HG02642 (cell line): ENCODE measurements around the gene DPY19L1.
"Not testable (repeated sequence)": the region's sequence is repeated elsewhere in the genome, so short reads cannot be mapped to it uniquely, and the experiment has no call there.

Source experiments
- ATAC-seq: cut with Tn5 transposase; IDR thresholded peaks from one replicate; pipeline ENCODE4 v1.9.1; 2021; ENCODE audit warnings: mild to moderate bottlenecking; ENCODE audit not compliant: unreplicated experiment, poor library complexity

Gene DPY19L1

GRCh38 chr7:35036361-35037171 is 719 bp downstream of the DPY19L1 start:
- peak; percentile 23 for ATAC-seq

DNA sequence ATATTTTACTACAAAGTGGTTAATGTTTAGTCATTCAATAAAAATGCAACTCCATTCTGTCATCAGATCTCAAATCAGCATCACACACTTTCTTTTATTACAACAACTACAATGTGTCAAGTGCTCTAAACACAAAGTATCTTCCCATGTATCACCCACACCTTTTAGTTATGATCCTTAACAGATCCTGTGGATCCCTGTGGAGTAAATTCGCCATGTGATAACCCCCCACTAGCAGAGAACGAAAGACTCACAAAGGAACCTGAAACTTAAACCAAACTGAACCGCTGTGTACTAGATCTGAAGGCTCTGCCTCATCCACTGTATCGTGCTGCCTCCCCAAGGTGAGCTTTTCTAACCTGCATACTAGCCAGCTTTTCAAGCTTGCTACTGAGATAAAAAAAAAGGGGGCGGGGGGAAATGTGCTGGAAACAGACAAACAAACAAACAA is 1.7 kb downstream of the DPY19L1 start:
- no peak for ATAC-seq

GRCh38 chr7:35032166-35032565 is 5.1 kb downstream of the DPY19L1 start:
- ATAC-seq, result no peak

GRCh38 chr7:35030848-35031247 is 6.4 kb downstream of the DPY19L1 start:
- no peak for ATAC-seq

- no peak for ATAC-seq
These were observed 8.0 kb downstream of the DPY19L1 start for GRCh38 chr7:35029311-35029710.

GRCh38 chr7:35026150-35026549 is 11.1 kb downstream of the DPY19L1 start:
- no peak for ATAC-seq

DNA sequence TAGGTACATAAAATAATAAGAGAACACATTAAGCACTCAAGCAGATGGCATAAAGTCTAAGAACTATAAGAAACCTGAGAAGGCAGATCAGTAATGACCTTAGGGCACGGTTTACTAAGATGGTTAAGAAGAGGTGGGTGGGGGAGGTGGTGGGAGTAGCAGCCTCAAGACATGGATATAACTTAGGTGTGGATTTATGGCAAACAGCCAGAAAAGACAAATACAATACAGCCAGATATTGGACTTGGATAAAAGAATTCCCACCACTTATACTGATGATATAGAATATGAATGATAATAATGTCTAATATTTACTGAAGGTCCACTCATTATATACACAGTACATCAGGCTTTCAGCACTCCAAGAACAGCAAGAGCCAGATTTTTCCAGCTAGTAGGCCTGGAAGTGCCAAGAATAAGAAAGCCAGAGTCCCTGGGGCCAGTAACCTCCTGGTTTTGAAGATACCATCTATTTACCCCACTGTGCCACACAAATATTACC is 11.9 kb downstream of the DPY19L1 start:
- ATAC-seq, result no peak

DNA sequence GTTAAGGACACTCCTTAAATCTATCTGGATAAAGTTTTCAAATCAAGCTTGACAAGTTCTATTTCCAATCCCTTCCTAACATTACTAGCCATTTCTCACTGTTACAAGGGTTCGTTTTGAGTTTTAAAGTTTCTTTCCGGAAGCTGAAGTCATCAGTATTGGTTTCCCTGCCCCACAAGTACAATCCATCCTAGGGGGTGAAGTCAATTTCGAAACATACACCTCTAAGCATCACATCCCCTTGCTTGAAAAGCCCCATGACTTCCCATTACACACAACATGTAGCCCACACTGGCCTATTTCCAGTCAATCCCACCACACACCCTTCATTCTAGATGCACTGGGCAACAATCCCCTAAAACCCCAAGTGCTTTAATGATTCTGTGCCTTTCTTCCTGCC is 13.0 kb downstream of the DPY19L1 start:
- no peak for ATAC-seq

DNA sequence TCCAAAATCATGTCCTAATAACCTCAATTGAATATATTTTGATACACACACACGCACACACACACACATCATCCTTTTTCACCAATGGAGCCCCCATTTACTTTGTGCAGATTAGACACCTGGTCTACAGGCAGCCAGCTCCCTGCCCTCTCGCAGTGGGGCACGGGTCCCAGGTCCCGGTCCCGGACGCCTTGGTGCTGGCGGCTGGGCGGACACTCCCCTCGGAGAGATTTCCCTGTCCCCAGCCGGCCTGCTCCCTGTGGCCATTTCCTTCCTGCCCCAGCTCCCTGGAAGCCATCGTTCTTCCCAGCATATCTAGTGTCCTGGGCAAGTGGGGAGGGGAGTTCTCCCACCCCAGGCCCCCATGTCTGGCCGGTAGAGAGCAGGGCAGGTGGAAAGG is 14.6 kb downstream of the DPY19L1 start:
- ATAC-seq, result no peak

DNA sequence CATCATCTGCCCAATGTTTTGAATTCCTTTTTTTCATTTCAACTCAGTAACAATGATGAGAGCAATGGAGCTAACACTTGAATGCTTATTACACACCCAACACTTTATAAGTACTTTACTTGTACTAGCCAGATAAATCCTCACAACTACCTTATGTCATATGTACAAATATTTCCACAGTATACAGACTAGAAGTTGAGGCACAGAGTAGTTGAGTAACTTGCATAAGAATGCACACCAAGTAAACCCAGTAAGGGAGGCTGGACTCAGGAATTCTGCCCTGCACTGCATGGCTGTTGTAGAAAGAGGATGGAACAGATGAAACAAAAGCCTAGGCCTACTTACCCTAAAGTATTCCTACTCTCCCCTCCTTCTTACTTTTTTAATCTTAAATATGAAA is 15.8 kb downstream of the DPY19L1 start:
- ATAC-seq, result no peak

DNA sequence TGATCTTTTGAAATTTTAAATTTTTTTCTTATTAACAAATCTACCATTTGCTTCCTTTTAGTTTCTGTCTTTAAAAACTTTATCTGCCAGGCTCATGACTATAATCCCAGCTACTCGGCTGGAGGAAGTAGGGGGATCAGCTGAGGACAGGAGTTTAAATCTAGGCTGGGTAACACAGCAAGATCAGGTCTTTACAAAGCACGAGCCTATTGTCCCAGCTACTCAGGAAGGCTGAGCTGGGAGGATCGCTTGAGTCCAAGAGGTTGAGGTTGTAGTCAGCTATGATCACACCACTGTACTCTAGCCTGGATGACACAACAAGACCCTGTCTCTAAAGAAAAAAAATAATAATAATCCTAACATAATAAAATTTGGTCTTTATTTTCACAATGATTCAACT is 17.5 kb downstream of the DPY19L1 start:
- no peak for ATAC-seq

DNA sequence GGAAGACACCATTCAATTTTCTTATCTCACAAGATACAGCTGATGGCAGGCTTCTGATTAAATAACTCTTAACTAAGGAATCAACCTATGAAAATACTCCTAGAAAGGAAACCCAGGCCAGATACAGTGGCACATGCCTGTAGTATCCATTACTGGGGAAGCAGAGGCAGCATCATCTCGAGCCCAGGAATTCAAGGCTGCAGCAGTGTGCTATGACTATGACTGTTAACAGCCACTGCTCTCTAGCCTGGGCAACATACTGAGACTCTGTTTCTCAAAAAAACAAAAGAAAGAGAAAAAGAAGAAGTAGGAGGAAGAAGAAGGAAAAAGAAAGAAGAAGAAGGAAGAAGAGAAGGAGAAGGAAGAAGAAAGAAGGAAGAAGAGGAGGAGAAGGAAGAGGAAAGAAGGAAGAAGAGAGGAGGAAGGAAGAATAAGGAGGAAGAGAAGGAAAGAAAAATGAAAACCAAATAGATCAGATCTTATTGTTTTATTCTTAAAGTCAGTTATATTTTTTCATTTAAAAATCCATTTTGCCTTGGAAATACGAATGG is 18.0 kb downstream of the DPY19L1 start:
- no peak for ATAC-seq

DNA sequence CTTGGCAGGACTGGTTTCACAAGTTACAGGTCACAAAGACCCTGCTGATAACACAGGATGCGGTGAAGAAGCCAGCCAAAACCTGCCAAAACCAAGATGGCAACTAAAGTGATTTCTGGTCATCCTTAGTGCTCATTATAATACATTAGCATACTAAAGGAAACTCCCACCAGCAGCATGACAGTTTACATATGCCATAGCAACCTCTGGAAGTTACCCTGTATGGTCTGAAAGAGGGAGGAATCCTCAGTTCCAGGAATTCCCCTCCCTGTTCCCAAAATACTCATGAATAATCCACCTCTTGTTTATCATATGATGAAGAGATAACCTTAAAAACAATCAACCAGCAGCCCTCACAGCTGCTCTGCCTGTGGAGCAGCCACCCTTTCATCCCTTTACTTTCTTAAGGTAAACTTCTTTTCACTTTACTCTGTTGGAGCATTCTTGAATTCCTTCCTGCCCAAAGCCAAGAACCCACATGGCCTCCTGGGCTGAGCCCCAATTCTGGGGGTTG is 21.9 kb downstream of the DPY19L1 start:
- ATAC-seq, result no peak

GRCh38 chr7:35012160-35012559 is 25.1 kb downstream of the DPY19L1 start:
- ATAC-seq, result no peak

DNA sequence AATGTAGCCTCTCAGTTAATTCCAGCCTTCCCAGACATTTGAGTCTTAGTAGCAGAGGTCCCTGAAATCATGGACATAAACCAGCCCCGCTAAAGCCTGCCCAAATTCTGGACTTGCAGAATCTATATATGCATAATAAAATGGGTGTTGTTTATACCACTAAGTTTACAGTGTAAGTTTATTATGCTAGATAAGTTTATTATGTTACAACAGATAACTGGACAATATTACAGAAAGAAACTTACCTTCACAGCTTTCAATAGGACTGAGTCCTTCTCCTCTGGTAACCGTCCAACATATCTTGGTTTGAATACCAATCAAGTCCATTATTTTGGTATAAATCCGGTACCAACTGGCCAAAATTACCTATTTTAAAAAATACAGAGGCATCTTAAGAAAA is 26.2 kb downstream of the DPY19L1 start:
- no peak for ATAC-seq

DNA sequence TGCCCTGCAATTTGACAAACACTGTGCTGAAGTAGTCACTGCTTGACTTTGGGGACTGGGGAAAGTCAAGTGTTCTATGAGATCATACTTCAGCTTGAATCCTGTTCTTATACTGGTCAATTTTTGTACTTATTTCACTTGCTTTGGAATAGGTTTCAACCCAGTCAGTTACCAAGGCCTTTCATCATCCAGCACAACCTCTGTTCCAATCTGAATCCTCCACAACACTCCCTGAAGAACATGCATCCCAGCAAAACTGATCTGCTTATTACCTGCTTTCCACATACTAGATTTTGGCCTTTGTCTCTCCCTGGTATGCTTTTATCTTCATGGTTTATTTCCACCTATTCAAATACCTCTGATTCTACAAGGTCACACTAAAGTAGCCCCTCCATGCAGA is 29.5 kb downstream of the DPY19L1 start:
- ATAC-seq, result no peak

DNA sequence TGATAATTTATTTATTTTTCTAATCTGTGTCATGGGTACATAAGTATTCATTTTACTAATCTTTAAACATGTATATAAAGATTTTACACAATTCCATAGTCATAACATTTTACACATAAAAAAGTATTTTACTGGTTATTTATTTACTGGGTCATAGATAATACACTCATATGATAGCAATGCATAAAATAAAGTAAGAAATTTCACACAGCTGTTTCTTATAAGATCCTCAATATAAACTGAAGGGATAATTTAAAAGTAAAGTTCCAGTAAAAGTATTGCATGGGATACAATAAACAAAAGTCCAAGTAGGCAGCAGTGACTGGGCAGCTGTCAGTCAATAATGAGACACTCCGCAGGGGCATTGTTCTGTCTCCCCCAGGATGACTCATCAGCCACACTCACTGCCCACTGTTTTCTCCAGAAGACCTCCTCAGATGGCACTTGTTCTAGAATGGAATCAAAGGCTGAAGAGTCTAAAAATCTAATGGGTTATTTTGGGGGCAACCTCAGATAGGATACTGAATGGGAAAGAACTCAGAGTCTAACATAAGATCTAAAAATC is 32.7 kb downstream of the DPY19L1 start:
- no peak for ATAC-seq

DNA sequence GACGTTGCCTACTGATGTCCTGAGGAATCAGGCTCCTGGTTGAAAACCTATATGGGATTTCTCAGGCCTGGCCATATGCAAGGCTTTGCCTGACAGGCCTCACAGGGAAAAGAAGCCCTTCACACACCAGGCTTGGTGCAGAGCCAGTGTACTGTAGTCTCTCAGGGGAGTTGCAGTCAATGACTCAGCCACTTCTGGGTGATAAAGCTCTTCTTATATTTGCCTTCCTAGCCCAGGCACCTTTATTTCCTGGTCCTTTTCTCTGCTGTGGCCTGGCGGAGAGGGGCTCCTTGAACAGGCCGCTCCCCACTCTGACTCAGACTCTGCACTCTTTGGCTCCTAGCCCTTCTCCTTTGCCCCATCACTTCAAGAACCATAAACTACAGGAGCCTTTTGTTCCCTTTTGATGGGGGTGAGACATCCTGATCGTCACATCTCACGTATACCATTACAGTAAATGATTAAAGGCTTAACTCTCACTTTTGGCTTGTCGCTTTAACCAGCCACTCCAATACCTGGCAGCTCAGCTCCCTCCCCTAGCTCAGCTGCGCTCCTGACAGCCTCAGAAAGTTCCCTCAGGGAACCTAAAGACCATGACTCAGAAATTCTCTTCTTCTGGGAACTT is 33.5 kb downstream of the DPY19L1 start:
- peak; percentile 56 for ATAC-seq

DNA sequence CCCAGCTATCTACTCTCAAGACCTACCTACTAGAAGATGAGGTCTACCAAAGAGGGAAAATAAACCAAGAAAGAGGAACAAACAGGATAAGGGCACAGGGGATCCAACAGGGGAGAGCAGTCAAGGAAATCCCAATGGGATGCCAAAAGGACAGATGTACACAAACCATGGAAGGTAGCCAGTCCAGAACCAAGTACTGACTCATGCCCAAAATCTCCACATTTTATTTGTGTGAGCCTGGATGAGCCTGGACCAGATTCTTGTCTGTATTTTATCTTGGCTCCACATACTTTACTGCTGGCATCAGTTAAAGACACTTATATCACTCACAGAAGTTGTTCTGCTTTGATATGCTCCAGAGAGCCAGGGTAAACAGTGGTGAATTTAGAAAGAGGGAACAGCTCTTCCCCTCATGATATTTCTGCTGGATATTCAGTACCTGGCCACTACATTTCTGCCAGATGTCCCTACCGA is 34.1 kb downstream of the DPY19L1 start:
- ATAC-seq, result peak; percentile 8

GRCh38 chr7:34998335-34998734 is 39.0 kb downstream of the DPY19L1 start:
- not testable (repeated sequence) for ATAC-seq
